CD4-positive, alpha-beta memory T cell (primary cell): ENCODE results near the gene OPCML. TPM values are rescaled to one million over a fixed set of nuclear protein-coding genes. Genes with fewer than 3 reads are reported as not detected.

ENCODE experiments used
- CTCF ChIA-PET: fragments of 350-600 bp; sonication (Branson Sonifier 250); formaldehyde crosslinking; loops from one replicate; lab custom pipeline; 2021; ENCODE audit warnings: inconsistent platforms; ENCODE audit not compliant: partially characterized antibody; lab: Charles Lee
- POLR2A ChIA-PET: fragments of 350-600 bp; sonication (Branson Sonifier 250); formaldehyde crosslinking; loops from one replicate; lab custom pipeline; 2021; ENCODE audit not compliant: partially characterized antibody; lab: Charles Lee
- DNase-seq, 5 donors: peaks; one replicate each; pipeline versions ENCODE4 v3.0.0 to v3.0.0-alpha.2; 2020 to 2022; ENCODE audit warnings: mixed read lengths in 1 of 5
- H3K27ac ChIP-seq: one replicate; pipeline ENCODE4 v1.7.0; 2013; ENCODE audit warnings: low read depth, low read length
- H3K27me3 ChIP-seq: 2 replicates; pipeline ENCODE4 v1.7.0; 2013; ENCODE audit warnings: mild to moderate bottlenecking, low read length, moderate library complexity; ENCODE audit not compliant: insufficient read depth
- H3K36me3 ChIP-seq: 2 replicates; pipeline ENCODE4 v1.7.0; 2013; ENCODE audit warnings: mild to moderate bottlenecking, low read length, moderate library complexity; ENCODE audit not compliant: insufficient read depth
- H3K4me1 ChIP-seq: 2 replicates; pipeline ENCODE4 v1.7.0; 2013; ENCODE audit warnings: mild to moderate bottlenecking, low read length, moderate library complexity; ENCODE audit not compliant: insufficient read depth
- H3K4me3 ChIP-seq, 2 donors: one replicate each; pipeline ENCODE4 v1.7.0; 2013; ENCODE audit warnings: low read length in 2 of 2, mild to moderate bottlenecking in 1 of 2
- H3K9me3 ChIP-seq, 2 donors: one replicate each; pipeline ENCODE4 v1.7.0; 2013; ENCODE audit warnings: low read length in 2 of 2, control low read depth in 1 of 2; ENCODE audit not compliant: control insufficient read depth in 1 of 2
- H3K27ac Mint-ChIP-seq, 7 donors: one replicate each; pipeline ENCODE4 v1.8.0; 2020 to 2021; ENCODE audit warnings: mixed read lengths in 7 of 7, mild to moderate bottlenecking in 6 of 7, inconsistent platforms in 3 of 7, moderate library complexity in 3 of 7
- H3K27me3 Mint-ChIP-seq, 2 donors: one replicate each; pipeline ENCODE4 v1.8.0; 2020 to 2021; ENCODE audit warnings: mixed read lengths in 2 of 2
- H3K36me3 Mint-ChIP-seq, 2 donors: one replicate each; pipeline ENCODE4 v1.8.0; 2020 to 2021; ENCODE audit warnings: mixed read lengths in 2 of 2, inconsistent platforms in 1 of 2, mild to moderate bottlenecking in 1 of 2
- H3K4me1 Mint-ChIP-seq, 4 donors: one replicate each; pipeline ENCODE4 v1.8.0; 2020 to 2021; ENCODE audit warnings: mixed read lengths in 4 of 4, mild to moderate bottlenecking in 1 of 4
- H3K4me3 Mint-ChIP-seq, 8 donors: one replicate each; pipeline ENCODE4 v1.8.0; 2020 to 2021; ENCODE audit warnings: mixed read lengths in 8 of 8, mild to moderate bottlenecking in 7 of 8, moderate library complexity in 6 of 8, inconsistent platforms in 3 of 8
- H3K9me3 Mint-ChIP-seq, 8 donors: one replicate each; pipeline ENCODE4 v1.8.0; 2020 to 2021; ENCODE audit warnings: mixed read lengths in 8 of 8, mild to moderate bottlenecking in 5 of 8, inconsistent platforms in 3 of 8, moderate library complexity in 1 of 8
- intact Hi-C: fragments of 100-400 bp; cut with micrococcal nuclease; formaldehyde crosslinking; loops from one replicate; pipeline ENCODE4 v1.15.1; 2023
- polyA plus RNA-seq, 2 donors: library from polyadenylated mRNA; unstranded; fragments of 300-500 nt; fragmentation: Illumina TruSeq; gene quantifications; one replicate each; pipeline ENCODE4 v1.2.3, GENCODE V29; 2021
- total RNA-seq, 2 experiments: library from RNA; stranded (reverse); gene quantifications; one replicate each; pipeline ENCODE4 v1.2.3, GENCODE V29; 2021

The OPCML gene
- total and polyA plus RNA-seq, 4 experiments from 2014 or later: not detected

DNA sequence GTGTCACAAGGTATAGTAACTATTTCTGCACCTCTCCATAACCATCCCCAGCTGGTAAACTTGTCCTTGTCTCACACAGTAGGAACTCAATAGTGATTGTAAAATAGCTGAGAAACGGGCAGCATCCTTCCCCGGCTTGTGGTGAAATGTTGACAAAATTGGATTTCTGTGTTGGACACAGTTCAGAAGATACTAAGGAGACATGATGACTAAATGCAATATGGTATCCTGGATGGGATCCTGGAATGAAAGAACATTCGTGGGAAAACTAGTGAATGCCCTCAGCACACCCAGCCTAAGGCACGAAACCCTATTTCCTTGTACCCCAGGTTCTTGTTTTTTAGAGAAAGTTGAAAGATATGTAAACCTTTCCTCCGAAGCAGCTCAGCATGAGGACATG, 18.8 kb upstream of the OPCML start:
- H3K4me1 ChIP-seq: no peaks in the 10 kb centered on the region
- peaks cover 0 to 2% (median 0%) of the 10 kb centered on the region in 8 donors for H3K9me3 Mint-ChIP-seq
- H3K9me3 ChIP-seq: no peaks in the 10 kb centered on the region
- no peaks in the 10 kb centered on the region for H3K36me3 Mint-ChIP-seq
- ChIA-PET CTCF (no interaction called here), POLR2A (no interaction called here)
- DNase-seq: no peak
- H3K27ac ChIP-seq: no peak overlapping the region
- intact Hi-C loops: no loop called here
- no peaks in the 10 kb centered on the region for H3K27me3 ChIP-seq
- no peaks in the 10 kb centered on the region for H3K4me1 Mint-ChIP-seq
- no peak overlapping the region for H3K27ac Mint-ChIP-seq
- no peak overlapping the region for H3K4me3 Mint-ChIP-seq
- H3K4me3 ChIP-seq: no peak overlapping the region
- H3K36me3 ChIP-seq: no peaks in the 10 kb centered on the region
- no peaks in the 10 kb centered on the region for H3K27me3 Mint-ChIP-seq

DNA sequence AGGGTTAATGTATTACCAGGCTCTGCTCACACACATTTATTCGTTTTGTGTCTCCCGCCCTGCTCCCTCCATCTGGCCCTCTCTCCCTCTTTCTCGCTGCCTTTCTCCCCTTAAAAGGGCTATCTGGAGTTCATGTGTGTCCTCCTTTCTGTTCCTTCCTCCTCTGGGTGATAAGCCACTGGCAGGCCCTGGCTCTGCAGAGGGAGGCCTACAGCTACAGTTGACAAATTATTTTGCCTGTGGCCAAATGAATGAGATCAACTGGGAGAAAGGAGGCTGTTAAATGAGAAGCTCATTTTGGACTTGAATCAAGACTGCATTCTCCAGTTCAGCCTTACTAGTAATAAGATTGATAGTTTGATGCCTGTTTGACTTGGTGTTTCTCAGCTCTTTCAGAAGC, 17.5 kb upstream of the OPCML start:
- intact Hi-C loops: no loop called here
- Histone ChIP-seq H3K4me1 (no peaks in the 10 kb centered on the region), H3K27me3 (no peaks in the 10 kb centered on the region), H3K4me3 (no peak overlapping the region), H3K36me3 (no peaks in the 10 kb centered on the region), H3K9me3 (no peaks in the 10 kb centered on the region), H3K27ac (no peak overlapping the region)
- ChIA-PET CTCF (no interaction called here), POLR2A (no interaction called here)
- H3K36me3 Mint-ChIP-seq: no peaks in the 10 kb centered on the region
- peaks cover 0 to 2% (median 0%) of the 10 kb centered on the region in 8 donors for H3K9me3 Mint-ChIP-seq
- no peaks in the 10 kb centered on the region for H3K27me3 Mint-ChIP-seq
- no peak overlapping the region for H3K4me3 Mint-ChIP-seq
- no peak for DNase-seq
- H3K27ac Mint-ChIP-seq: no peak overlapping the region
- no peaks in the 10 kb centered on the region for H3K4me1 Mint-ChIP-seq

DNA sequence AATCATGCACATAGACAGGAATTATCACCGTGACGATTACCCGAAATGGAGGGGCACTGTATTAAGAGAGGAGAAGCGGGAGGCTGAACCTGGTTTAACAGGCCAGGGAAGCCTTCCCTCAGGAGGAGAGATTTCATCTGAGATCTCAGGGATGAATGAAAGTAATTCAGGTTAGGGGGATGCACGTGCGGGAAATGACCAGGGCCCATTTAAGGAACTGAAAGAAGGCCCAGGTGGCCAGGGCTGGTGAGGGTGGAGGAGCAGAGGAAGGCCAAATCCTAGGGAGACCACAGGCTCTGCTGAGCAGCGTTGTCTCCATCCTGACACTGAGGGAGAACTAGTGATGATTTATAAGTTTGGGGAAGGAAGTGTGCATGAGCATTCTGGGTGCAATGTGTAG, 16.3 kb upstream of the OPCML start:
- Mint-ChIP-seq H3K9me3 (peaks cover 0 to 4% (median 0%) of the 10 kb centered on the region in 8 donors), H3K36me3 (no peaks in the 10 kb centered on the region), H3K27ac (no peak overlapping the region), H3K27me3 (no peaks in the 10 kb centered on the region), H3K4me1 (no peaks in the 10 kb centered on the region), H3K4me3 (no peak overlapping the region)
- no peaks in the 10 kb centered on the region for H3K36me3 ChIP-seq
- H3K9me3 ChIP-seq: no peaks in the 10 kb centered on the region
- no peaks in the 10 kb centered on the region for H3K27me3 ChIP-seq
- DNase-seq: no peak
- POLR2A ChIA-PET: no interaction called here
- H3K4me1 ChIP-seq: no peaks in the 10 kb centered on the region
- intact Hi-C loops: no loop called here
- CTCF ChIA-PET: no interaction called here
- no peak overlapping the region for H3K4me3 ChIP-seq
- H3K27ac ChIP-seq: no peak overlapping the region

DNA sequence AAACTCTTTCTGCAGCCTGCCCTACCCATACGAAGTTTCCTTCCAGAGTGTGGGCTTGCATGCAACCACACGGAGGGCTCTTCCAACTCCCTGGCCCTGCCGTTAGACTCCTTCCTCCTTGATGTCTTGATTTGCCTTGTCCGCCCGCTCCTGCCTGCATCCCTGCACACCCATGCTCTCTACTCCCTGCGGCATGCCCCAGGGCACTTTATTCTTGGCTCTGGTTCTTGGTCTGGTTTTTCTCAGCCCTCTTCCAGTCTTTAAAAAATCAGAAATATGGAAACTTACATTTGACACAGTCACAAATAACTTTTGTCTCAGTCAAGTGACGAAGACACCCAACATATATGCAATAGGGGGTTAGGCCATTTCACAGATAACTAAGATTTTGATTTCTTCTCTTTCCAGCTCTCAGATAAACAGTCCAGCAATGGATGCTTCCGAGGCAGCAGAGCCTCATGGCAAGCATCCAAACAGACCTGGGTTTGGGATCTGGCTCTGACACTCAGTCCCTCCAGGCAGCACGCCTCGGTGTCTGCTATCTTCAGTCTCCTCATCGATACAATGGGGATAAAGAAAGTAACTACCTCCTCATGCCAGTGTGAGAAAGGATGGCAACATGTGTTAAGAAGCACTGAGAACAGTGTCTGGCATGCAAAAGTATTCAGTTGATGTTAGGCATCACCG, 15.7 kb upstream of the OPCML start:
- Histone ChIP-seq H3K4me3 (no peak overlapping the region), H3K4me1 (no peaks in the 10 kb centered on the region), H3K27ac (no peak overlapping the region), H3K9me3 (no peaks in the 10 kb centered on the region), H3K36me3 (no peaks in the 10 kb centered on the region), H3K27me3 (no peaks in the 10 kb centered on the region)
- intact Hi-C loops: no loop called here
- ChIA-PET CTCF (no interaction called here), POLR2A (no interaction called here)
- DNase-seq: no peak
- H3K4me3 Mint-ChIP-seq: no peak overlapping the region
- H3K27ac Mint-ChIP-seq: no peak overlapping the region
- H3K36me3 Mint-ChIP-seq: no peaks in the 10 kb centered on the region
- H3K9me3 Mint-ChIP-seq: peaks cover 0 to 4% (median 0%) of the 10 kb centered on the region in 8 donors
- H3K4me1 Mint-ChIP-seq: no peaks in the 10 kb centered on the region
- H3K27me3 Mint-ChIP-seq: no peaks in the 10 kb centered on the region

DNA sequence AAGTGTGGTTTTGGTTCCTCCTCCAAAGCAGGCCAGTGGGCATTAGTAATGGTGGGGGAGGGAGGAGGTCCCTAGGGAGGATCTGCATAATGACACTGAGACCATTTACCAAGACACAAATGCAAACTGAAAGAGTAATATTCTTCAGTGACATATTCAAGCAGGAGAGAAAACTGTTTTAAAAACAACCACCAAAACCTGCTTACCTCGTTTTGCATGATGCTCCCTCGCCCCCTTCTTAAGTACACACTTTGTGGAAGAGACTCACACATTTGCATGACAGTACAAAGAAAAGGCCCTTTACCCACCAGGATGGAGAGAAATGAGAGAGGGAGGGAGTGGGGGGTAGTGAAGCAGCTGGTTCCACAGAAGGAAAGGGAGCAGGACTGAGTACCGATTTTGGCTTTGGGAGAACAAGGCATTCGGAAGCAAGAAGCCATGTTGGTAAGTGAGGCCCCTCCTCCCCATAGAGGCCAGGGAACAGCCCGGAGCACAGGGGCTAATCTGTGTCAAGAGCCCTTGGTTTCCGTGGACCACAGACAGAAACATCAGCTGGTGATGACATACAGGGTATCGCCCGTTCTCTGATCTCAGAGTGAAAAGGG, 13.0 kb upstream of the OPCML start:
- no peak overlapping the region for H3K4me3 ChIP-seq
- Mint-ChIP-seq H3K36me3 (no peaks in the 10 kb centered on the region), H3K27me3 (no peaks in the 10 kb centered on the region), H3K9me3 (peaks cover 0 to 6% (median 0%) of the 10 kb centered on the region in 8 donors), H3K4me1 (no peaks in the 10 kb centered on the region), H3K4me3 (no peak overlapping the region), H3K27ac (no peak overlapping the region)
- H3K27me3 ChIP-seq: no peaks in the 10 kb centered on the region
- POLR2A ChIA-PET: no interaction called here
- H3K4me1 ChIP-seq: no peaks in the 10 kb centered on the region
- H3K27ac ChIP-seq: no peak overlapping the region
- no peaks in the 10 kb centered on the region for H3K9me3 ChIP-seq
- intact Hi-C loops: no loop called here
- H3K36me3 ChIP-seq: no peaks in the 10 kb centered on the region
- DNase-seq: no peak
- CTCF ChIA-PET: no interaction called here

DNA sequence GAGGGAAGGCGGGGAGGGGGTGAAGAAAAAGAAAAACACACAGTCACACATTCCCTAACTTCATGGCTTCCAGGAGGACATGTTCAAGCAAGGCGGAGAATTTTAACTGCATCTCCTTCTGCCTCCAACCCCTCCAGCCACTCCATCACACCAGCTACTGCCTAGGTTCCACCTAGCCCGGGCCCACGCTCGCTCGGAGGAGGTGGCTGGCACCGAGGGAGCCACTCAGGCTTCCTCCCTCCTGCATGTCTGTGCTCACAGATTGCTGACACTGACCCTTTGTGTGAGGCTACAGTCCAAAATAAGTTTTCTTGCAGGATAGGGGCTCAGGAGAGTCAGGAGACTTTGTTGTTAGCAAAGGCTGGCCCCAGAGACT, 9.4 kb upstream of the OPCML start:
- no peak overlapping the region for H3K27ac ChIP-seq
- H3K36me3 Mint-ChIP-seq: no peaks in the 10 kb centered on the region
- H3K4me1 Mint-ChIP-seq: no peaks in the 10 kb centered on the region
- H3K36me3 ChIP-seq: no peaks in the 10 kb centered on the region
- H3K27ac Mint-ChIP-seq: no peak overlapping the region
- H3K9me3 Mint-ChIP-seq: peaks cover 0 to 8% (median under 1%) of the 10 kb centered on the region in 8 donors
- no peak for DNase-seq
- intact Hi-C loops: no loop called here
- ChIA-PET POLR2A (no interaction called here), CTCF (no interaction called here)
- no peaks in the 10 kb centered on the region for H3K27me3 Mint-ChIP-seq
- H3K4me1 ChIP-seq: no peaks in the 10 kb centered on the region
- H3K4me3 Mint-ChIP-seq: no peak overlapping the region
- no peaks in the 10 kb centered on the region for H3K27me3 ChIP-seq
- H3K4me3 ChIP-seq: no peak overlapping the region
- H3K9me3 ChIP-seq: no peaks in the 10 kb centered on the region

DNA sequence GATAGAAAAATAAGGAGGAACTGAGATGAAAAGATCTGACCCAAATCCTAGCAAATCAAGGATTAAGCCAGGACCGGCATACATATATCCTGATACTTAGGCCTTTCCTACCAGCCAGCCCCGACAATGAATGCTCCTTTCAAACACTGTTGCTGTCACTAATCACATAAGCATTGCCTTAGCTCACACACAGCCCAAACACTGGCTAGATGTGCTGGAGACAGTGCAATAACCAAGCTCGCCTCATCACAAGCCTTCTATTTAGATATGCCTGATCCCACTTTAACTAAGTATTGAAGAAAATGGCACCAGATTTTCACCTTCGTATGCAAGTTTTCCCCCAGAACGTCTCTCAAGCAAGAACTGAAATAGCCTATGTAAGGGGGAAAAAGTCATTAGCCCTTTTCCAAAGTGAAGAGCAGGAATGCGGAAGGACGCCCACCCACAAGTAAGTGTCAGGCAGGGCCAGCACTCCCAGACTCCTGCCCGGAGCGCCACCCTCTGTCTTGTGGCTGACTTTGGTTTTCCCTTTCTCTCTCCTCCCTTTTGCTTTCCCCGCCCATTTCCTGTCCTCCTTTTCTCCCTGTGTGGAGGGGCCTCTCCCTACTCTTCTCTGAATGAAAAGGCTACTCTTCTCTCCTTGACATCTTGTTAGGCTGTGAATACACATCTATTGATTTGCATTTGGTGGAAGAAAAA, 8.9 kb upstream of the OPCML start:
- H3K36me3 ChIP-seq: no peaks in the 10 kb centered on the region

More for the DNA sequence above, 8.9 kb upstream of the OPCML start:
- Mint-ChIP-seq H3K9me3 (peaks cover 0 to 8% (median under 1%) of the 10 kb centered on the region in 8 donors), H3K4me1 (no peaks in the 10 kb centered on the region), H3K27ac (no peak overlapping the region), H3K4me3 (no peak overlapping the region), H3K27me3 (no peaks in the 10 kb centered on the region), H3K36me3 (no peaks in the 10 kb centered on the region)
- ChIA-PET POLR2A (no interaction called here), CTCF (interaction anchor here (0.7 kb wide), 1 partner anchor 715 kb away, joined by 3 read pairs; no protein-coding TSS in a partner anchor)
- DNase-seq: no peak
- Histone ChIP-seq H3K9me3 (no peaks in the 10 kb centered on the region), H3K27ac (no peak overlapping the region), H3K4me1 (no peaks in the 10 kb centered on the region), H3K27me3 (no peaks in the 10 kb centered on the region), H3K4me3 (no peak overlapping the region)
- intact Hi-C loops: no loop called here
